ENCODE data around the gene MX1. TPM values are rescaled to one million over a fixed set of nuclear protein-coding genes. Genes with fewer than 3 reads are reported as not detected.

Gene MX1
- total and polyA plus RNA-seq, 8 donors: 11.4 to 125 (median 30.4) TPM

DNA sequence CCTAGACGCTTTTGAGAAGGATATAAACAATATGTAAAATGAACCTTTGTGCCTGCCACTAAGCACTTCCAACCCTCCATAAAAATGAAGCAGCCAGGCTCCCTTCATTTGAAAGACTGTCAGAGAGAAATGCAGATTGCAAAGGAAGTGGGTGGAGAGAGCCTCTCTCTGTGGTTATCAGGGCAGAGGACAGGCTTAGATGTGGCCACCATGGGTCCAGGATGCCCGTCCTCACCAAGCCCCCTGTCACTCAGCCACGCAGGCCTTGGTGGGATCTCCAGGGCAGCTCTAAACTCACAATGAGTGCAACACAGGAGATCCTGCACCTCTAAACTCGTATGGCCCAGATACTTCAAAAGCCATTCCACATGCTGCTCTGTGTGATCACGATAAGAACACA, 44.0 kb downstream of the MX1 start:
- Histone ChIP-seq H3K4me1 (peaks cover 11 to 73% (median 36%) of the 10 kb centered on the region in 4 donors), H3K27me3 (peaks cover 0 to 11% (median 0%) of the 10 kb centered on the region in 3 donors), H3K27ac (peak overlapping the region in 1 of 5 donors; percentile 72), H3K9me3 (no peaks in the 10 kb centered on the region), H3K4me3 (no peak overlapping the region), H3K36me3 (peaks cover 46 to 84% (median 68%) of the 10 kb centered on the region in 4 donors)
- intact Hi-C loops (cut with DNase I; ENCODE audit: low total_unique reads): no loop called here
- 20 to 54% (median 45%) methylated on average over 3 to 5 of the region's 5 CpGs for WGBS, 5 donors
- TF ChIP-seq EP300 (IDR thresholded peaks at IDR 0.05): no peak
- TF ChIP-seq POLR2AphosphoS5 (IDR thresholded peaks at IDR 0.05): peak in 1 of 3 donors; percentile 18
- no peak for DNase-seq

DNA sequence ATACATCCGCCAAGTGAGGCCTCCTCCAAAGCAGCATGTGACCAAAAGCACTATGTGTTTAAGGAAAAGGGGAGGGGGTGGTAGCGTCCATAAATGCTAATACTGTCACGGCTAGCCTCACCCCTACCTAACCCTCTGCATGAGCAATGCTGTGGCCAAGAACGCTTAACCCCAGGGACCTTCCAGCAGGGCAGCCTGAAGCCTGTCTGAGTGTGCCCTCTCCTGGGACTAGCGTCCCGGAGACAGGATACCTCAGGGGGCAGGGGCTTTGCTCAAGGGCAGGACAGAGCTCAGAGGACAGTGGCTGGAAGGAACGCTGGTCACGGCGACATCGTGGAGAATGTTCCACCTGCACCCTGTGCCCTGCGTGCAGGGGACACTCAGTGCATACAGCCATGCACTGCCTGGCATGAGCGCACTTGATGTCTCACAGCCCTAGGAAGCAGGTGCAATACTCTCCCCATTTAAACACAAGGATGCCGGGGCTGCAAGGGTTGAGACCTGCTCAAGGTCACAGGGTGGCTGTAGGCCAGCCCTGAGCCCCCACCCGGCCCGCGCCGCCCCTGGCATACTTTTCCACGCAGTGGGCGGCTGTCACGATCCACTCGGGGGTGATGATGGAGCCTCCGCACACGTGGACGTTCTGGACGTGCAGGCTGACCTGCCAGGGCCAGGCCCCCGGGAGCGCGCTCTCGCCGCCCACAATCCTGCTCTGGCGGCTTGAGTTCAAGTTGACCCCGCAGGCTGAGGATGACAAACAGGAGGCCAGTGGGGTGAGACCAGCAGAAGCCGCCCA, 46.9 kb downstream of the MX1 start:
- intact Hi-C loops (cut with DNase I; ENCODE audit: low total_unique reads): no loop called here
- Histone ChIP-seq H3K27me3 (peaks cover 0 to 11% (median 0%) of the 10 kb centered on the region in 3 donors), H3K36me3 (peaks cover 45 to 81% (median 63%) of the 10 kb centered on the region in 4 donors), H3K9me3 (no peaks in the 10 kb centered on the region), H3K4me3 (no peak overlapping the region), H3K27ac (peak overlapping the region in 4 of 5 donors; percentile 1 to 24 (median 14)), H3K4me1 (peaks cover 8 to 53% (median 22%) of the 10 kb centered on the region in 4 donors)
- TF ChIP-seq POLR2AphosphoS5 (IDR thresholded peaks at IDR 0.05): no peak
- no peak for TF ChIP-seq POLR2A (IDR thresholded peaks at IDR 0.05)
- TF ChIP-seq, protein P1, sequence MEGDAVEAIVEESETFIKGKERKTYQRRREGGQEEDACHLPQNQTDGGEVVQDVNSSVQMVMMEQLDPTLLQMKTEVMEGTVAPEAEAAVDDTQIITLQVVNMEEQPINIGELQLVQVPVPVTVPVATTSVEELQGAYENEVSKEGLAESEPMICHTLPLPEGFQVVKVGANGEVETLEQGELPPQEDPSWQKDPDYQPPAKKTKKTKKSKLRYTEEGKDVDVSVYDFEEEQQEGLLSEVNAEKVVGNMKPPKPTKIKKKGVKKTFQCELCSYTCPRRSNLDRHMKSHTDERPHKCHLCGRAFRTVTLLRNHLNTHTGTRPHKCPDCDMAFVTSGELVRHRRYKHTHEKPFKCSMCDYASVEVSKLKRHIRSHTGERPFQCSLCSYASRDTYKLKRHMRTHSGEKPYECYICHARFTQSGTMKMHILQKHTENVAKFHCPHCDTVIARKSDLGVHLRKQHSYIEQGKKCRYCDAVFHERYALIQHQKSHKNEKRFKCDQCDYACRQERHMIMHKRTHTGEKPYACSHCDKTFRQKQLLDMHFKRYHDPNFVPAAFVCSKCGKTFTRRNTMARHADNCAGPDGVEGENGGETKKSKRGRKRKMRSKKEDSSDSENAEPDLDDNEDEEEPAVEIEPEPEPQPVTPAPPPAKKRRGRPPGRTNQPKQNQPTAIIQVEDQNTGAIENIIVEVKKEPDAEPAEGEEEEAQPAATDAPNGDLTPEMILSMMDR (IDR thresholded peaks at IDR 0.05): no peak
- TF ChIP-seq EP300 (IDR thresholded peaks at IDR 0.05): no peak
- DNase-seq: no peak
- 60 to 77% (median 69%) methylated on average over 10 to 33 of the region's 33 CpGs for WGBS, 5 donors

DNA sequence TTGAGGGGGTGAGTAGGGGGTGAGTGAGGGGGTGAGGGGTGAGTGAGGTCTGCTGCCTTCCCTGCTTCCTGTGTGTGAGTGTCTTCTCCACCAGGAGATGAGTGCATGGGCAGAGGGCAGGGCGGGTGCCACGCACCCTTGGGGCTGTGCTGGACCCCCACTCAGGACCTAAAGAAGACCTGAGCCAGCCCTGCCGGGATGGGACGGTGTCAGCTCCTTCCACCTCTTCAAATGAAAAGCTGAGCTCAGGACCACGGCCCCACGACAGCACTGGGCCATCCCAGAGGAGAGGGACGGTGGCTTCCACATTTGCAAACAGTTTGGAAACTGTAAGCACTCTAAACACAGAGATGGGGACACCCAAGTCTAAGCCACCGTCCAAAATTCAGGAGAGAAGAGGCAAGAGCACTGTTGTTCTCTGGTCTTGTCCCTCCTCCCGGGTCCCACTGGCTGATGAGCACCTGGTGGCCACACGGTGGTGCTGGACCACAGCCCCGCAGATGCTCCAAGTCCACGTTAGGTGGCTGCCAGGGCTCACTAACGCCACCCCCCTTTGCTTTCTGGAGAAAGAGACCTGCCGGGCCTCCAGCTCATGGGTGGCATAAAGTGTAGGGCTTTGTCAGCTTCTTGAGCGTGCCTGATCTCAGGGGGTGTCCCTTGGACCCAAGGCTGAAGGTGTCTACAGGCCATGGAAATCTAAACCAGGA, 49.8 kb downstream of the MX1 start:
- Histone ChIP-seq H3K27me3 (peaks cover 0 to 11% (median 0%) of the 10 kb centered on the region in 3 donors), H3K36me3 (peaks cover 30 to 81% (median 62%) of the 10 kb centered on the region in 4 donors), H3K4me1 (peaks cover 23 to 53% (median 34%) of the 10 kb centered on the region in 4 donors), H3K4me3 (no peak overlapping the region), H3K27ac (peak overlapping the region in 2 of 5 donors; percentile 0 to 50), H3K9me3 (no peaks in the 10 kb centered on the region)
- DNase-seq: peak in 1 of 2 donors; percentile 59
- 55 to 69% (median 65%) methylated on average over 12 to 15 of the region's 15 CpGs for WGBS, 5 donors
- TF ChIP-seq POLR2AphosphoS5 (IDR thresholded peaks at IDR 0.05) (peak in 1 of 3 donors; percentile 5), POLR2A (IDR thresholded peaks at IDR 0.05) (no peak)
- intact Hi-C loops (cut with DNase I; ENCODE audit: low total_unique reads): no loop called here

DNA sequence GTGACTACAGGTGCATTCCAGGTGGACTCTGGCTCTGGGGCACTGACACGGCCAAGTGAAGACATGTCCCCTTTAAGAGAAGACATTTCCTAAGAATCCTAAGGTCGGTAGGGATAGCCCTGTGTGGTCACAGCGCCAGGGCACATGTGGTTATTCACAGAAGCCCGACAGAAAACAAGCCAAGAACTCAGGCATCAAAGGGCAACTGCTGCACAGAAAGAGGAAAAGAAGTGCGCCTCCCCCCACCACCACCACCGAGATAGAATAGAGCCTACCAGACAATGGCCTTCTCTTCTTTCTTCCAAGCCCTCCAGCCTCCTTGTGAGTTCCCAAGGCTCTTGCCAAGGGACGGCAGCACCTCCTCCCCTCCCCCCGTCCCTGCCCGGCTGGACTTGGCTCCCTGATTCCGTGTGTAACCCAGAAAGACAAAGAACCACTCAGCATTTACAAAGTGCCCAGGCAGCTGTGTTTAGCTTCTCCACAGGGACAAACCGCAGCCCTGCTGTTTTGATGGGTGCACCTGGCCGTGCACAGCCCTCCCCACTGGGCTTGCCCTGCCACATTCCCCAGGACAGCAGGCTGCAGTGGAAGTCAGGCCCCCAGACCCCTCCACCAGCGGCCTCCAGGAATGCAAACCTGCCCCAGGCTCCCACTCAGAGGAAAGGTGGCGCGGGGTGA, 51.7 kb downstream of the MX1 start:
- intact Hi-C loops (cut with DNase I; ENCODE audit: low total_unique reads): no loop called here
- Histone ChIP-seq H3K4me3 (no peak overlapping the region), H3K4me1 (peaks cover 35 to 63% (median 38%) of the 10 kb centered on the region in 4 donors), H3K27ac (peak overlapping the region; percentile 21 to 64 (median 50)), H3K27me3 (peaks cover 0 to 6% (median 0%) of the 10 kb centered on the region in 3 donors), H3K36me3 (peaks cover 10 to 79% (median 54%) of the 10 kb centered on the region in 4 donors), H3K9me3 (no peaks in the 10 kb centered on the region)
- DNase-seq: peak; percentile 61 to 69
- WGBS, 5 donors: 17 to 23% (median 21%) methylated on average over 12 to 15 of the region's 15 CpGs
- TF ChIP-seq EP300 (IDR thresholded peaks at IDR 0.05) (no peak), POLR2AphosphoS5 (IDR thresholded peaks at IDR 0.05) (no peak), POLR2A (IDR thresholded peaks at IDR 0.05) (no peak)

DNA sequence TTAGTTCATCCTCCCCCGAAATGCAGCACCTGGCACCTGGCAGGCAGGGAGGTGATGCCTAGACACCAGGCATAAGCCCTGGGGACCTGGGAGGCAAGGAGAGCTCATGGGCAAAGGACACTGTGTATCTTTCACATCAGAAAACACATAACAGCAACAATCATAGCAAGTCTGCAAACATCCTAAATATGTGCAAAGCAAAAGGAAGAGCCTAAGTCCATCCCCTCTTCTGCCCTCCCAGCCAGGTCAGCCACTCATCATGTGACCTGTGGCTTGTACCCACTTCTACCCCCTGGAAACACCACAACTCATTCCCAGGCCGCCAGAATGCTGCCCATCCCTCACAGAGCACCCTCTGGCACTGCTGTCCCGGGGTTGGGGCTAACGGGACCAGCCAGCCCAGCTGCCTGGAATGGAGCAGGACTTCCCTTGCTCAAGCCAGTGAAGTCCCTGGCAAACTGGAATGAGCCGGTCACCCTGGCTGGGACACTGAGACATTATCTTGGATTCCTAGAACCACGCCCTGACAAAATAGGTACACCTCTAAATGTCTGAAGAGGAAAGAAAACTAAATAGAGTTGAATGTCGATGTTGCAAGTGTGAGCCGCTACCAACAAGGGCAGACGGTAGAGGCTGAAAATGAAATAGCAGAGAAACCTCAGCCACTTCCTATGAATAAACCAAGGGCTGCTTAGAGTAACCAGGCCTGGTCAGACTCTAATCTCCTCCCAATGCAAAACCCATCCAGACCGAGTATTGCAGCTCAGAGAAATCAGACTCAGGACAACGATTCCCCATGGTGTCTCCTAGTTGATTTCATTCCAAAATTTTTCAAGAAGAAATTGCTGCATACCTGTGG, 52.5 kb downstream of the MX1 start:
- Histone ChIP-seq H3K27me3 (peaks cover 0 to under 1% (median 0%) of the 10 kb centered on the region in 3 donors), H3K4me3 (no peak overlapping the region), H3K9me3 (no peaks in the 10 kb centered on the region), H3K36me3 (peaks cover 8 to 73% (median 48%) of the 10 kb centered on the region in 4 donors), H3K27ac (peak overlapping the region; percentile 21 to 64 (median 54)), H3K4me1 (peaks cover 30 to 65% (median 43%) of the 10 kb centered on the region in 4 donors)
- TF ChIP-seq, protein P1 (IDR thresholded peaks at IDR 0.05): no peak
- no peak for TF ChIP-seq POLR2AphosphoS5 (IDR thresholded peaks at IDR 0.05)
- no peak for TF ChIP-seq EP300 (IDR thresholded peaks at IDR 0.05)
- no peak for TF ChIP-seq POLR2A (IDR thresholded peaks at IDR 0.05)
- 22 to 49% (median 35%) methylated on average over 11 of the region's 11 CpGs for WGBS, 5 donors
- no peak for DNase-seq
- intact Hi-C loops (cut with DNase I; ENCODE audit: low total_unique reads): no loop called here

All from stomach (tissue), 9 donors.